Dermis microvascular lymphatic vessel endothelial cell (primary cell): Measurements from ENCODE around the gene E2F4. TPM values are rescaled to one million over a fixed set of nuclear protein-coding genes. Genes with fewer than 3 reads are reported as not detected.

Source experiments
- DNase-seq, 2 donors: peaks; one replicate each; pipeline versions ENCODE4 v3.0.0 to v3.0.0-alpha.2; 2010; ENCODE audit warnings: low read depth in 2 of 2
- total RNA-seq: library from RNA; depleted of rRNA; stranded (reverse); fragments of >200 nt; gene quantifications from 2 replicates; pipeline ENCODE4 v1.2.1, GENCODE V29; 2014

Gene E2F4
- total RNA-seq, 1 donor from 2014 or later: 58.8 TPM

DNA sequence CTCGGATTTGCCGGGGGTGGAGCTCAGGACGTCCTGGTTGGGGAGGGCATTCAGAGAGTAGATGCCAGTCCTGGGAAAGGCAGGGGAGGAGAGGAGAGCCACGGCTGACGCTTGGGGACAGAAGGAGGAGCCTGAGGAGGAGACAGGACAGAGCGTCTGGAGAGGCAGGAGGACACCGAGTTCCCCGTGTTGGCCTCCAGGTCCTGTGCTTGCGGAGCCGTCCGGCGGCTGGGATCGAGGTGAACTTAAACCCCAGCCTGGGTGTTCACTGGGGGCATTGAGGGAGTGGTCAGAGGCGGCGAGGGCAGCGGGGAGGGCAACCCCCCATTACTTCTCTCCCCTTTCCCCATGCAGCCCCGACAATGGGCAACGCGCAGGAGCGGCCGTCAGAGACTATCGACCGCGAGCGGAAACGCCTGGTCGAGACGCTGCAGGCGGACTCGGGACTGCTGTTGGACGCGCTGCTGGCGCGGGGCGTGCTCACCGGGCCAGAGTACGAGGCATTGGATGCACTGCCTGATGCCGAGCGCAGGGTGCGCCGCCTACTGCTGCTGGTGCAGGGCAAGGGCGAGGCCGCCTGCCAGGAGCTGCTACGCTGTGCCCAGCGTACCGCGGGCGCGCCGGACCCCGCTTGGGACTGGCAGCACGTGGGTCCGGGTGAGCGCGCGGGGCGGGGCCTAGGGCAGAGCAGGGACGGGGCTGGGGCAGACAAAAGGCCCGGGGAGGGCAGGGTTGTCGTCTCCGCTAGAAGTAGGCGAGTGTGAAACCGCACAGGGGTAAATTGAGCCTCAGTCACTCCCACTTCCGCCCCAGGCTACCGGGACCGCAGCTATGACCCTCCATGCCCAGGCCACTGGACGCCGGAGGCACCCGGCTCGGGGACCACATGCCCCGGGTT, 17.9 kb upstream of the E2F4 start:
- peak; percentile 70 to 94 for DNase-seq

DNA sequence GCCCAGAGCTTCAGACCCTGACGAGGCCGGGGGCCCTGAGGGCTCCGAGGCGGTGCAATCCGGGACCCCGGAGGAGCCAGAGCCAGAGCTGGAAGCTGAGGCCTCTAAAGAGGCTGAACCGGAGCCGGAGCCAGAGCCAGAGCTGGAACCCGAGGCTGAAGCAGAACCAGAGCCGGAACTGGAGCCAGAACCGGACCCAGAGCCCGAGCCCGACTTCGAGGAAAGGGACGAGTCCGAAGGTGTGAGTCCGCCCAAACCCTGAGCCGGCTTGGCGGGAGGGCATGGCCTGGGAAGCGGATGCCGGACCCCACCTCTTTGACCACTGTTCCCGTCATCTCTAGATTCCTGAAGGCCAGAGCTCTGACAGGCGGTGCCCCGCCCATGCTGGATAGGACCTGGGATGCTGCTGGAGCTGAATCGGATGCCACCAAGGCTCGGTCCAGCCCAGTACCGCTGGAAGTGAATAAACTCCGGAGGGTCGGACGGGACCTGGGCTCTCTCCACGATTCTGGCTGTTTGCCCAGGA, 17.2 kb upstream of the E2F4 start:
- DNase-seq: no peak

DNA sequence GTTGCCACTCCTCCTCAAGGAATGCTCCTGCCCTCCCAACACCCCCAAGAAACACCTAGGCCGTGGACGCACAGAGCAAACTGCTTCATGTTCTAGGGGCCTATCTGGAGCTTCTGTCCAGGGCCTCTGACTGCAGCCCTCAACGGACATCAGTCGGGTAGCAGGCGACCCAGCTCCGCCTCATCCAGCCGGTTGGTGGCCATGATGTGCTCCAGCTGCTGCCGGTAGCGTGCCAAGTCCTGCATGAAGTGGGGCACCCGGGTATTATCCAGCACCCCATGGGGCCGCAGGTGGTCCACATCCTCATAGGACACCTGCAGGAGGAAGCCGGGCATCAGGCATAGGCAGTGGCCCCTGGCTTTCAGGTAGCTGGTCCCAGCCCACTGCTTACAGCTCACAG, 15.3 kb upstream of the E2F4 start:
- DNase-seq: no peak

DNA sequence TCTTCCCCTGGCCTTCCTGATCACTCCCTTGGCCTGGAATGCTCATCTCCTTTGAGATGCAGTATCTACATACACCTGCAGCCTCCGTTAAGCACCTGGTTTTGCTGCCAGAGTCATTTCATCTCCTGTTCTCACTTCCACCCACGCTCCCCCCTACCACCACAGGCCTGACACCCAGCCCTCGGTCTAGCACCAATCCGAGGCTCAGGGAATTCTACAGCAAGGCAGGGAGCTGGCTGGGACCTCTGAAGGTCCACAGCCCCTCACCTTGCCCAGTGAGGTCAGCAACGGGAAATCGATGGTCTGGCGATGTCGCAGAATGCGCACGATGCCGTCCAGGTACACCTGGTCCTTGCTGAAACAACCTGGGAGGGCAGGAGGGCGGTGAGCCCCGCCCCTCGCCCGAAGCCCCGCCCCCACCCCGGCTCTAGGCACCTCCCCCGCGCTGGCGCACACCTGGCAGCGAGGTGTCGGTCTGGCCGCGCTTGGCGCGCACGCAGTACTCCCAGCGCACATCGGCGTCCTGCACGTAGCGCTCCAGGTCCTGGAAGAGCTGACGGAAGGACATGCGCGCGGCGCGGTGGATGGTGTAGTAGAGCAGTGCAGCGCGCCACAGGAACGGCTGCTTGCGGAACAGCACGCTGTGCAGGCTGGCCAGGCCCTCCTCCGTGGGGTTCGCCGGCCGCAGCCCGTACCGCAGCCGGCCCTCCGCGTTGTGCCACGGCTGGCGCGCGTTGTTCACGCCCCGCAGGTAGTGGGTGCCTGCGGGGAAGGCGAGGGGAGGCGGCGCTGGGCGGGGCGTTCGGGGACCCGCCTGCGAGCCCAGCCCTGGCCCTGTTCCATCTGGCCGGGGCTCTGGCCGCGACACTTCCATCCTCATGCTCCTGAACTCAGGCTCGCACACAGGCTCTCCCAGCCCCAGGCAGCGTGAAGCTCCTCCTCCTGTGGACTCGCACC, 13.9 kb upstream of the E2F4 start:
- DNase-seq: peak in 1 of 2 donors; percentile 57

DNA sequence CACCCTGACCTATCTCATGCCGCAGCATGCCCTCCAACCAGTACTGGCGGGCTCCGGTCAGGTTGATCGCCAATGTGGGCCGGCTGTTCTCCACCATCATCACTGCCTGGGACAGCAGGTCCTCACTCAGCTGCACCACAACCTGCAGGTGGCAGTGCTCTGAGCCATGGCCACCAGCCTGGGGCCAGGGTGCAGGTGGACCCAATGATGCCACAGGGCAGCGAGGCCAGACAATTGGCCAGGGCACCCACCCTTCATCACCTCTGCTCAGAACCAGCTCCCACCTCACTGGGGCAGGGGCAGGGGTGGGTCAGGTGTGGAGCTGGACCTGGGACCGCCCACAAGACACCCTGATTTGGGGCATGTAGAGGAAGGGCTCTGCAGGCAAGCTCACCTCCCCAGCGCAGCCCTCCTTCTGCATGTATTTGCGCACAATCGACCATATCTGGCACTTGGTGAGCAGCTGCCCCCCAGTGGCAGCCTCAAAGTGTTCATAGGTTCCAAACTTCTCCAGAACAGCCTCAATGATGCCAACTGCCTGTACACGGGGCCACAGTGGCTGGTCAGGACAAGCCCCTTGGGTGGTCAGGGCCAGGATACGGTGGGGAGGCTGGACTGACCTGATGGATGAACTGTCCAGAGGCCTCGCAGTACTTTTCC, 12.4 kb upstream of the E2F4 start:
- DNase-seq: peak in 1 of 2 donors; percentile 24

DNA sequence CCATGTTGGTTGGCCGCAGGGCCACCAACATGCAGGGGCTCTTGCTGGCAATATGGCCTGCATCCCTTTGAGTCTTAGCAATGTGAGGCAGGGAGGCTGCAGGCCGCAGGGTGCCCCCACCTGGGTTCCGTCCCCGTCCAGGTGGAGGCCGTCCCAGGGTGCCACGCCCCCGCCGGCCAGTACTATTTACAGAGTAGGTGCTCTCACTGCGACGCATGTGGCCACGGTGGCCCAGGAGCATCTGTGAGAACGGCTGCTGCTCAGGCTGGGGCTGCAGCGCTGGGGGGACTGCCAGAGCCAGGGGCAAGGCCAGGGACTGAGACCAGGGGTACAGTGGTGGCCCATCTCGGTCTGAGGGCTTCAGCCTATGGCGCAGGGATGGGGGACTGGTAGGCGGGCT, 11.8 kb upstream of the E2F4 start:
- DNase-seq: no peak

DNA sequence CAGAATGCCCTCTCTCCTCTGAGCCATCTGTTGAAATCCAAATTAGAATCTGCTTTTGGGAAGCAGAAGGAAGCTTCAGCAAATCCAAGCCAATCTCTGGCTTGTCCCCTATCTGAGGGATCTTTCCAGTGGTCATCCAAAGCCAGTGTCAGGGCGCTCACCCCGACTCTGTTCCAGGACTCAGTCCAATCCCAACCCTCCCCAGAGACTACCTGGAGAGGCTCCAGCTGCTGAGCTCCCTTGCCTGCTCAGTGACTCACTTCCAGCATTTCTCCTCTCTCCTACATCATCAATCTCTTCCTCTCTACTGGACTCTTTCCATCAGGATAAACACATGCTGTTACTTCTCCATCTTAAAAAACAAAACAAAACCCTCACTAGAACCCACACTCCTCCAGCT, 10.6 kb upstream of the E2F4 start:
- DNase-seq: peak in 1 of 2 donors; percentile 70

DNA sequence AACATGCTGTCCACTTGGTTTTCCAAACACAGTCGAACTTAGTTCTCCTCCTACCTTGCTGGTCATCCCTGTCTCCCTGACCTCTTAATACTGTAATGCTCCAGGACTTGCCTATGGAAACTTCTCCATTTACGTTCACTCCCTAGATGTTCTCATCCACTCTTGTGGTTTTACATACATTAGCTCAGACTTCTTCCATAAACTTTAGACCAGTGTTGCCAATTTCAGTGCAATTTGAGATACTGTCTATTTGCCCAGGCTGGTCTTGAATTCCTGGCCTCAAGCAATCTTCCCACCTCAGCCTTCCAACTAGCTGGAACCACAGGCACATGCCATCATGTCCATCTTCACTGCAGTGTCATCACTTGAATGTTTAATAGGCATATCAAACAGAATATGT, 9.7 kb upstream of the E2F4 start:
- DNase-seq: no peak

DNA sequence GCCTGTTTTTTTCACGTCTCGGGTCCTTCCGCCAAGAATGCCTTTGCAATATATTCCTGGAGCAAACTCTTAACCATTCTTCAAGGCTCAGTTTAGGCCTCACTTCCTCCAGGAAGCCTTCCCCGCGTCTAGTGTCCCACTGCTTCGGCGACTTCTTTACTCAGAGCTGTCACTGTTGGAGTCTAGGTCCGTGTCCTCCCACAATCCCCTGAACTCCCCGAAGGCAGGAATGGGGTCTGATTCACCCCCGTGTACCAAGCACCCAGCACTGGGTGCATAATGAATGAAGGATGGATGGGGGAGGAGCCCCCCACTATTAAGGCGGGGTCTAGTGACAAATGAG, 8.7 kb upstream of the E2F4 start:
- no peak for DNase-seq

DNA sequence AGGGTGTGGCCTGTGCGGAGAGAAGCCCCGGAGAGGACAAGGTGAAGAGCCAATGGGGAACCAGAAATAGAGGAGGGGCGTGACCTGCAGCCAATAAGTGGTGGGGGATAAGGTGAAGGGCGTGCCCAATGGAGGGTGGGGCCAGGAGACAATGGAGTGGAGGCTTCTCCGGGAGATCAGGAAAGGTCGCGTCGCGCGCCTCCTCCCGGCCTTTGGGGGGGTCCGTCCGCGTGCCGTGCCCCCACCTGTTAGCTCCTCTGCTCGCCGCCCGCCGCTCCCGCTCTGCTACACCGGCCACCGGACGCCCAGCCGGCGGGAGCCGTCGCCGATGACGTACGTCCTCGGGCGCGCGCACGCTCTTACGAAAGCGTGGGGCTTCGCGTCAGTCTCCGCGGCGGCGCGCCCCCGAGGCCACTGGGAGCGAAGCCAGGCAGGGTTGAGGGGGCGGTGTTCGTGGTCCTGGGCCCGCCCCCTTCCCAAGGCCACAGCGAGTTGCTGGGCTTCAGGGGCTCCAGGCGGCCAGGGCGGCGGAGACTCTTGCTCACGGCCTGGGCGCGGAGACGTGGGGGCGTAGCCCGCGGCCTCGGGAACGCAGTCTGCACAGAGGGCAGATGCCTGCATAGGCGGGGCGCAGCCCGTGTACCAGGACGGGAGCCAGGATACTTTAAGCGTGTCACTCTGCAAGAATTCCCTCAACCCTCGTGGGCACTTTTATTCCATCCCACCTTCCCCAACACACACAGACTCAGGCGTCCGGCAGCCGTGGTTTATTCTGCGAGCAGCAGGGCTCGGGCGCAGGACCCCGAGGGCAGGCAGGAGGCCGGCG, 8.1 kb upstream of the E2F4 start, which contains the start of gene MATCAP1:
MATCAP1 (minus strand) TSS at position 337 of the 826 bp plus-strand sequence. CDS start 3,353 bp downstream, outside the sequence.
- DNase-seq: peak; percentile 96 to 99

DNA sequence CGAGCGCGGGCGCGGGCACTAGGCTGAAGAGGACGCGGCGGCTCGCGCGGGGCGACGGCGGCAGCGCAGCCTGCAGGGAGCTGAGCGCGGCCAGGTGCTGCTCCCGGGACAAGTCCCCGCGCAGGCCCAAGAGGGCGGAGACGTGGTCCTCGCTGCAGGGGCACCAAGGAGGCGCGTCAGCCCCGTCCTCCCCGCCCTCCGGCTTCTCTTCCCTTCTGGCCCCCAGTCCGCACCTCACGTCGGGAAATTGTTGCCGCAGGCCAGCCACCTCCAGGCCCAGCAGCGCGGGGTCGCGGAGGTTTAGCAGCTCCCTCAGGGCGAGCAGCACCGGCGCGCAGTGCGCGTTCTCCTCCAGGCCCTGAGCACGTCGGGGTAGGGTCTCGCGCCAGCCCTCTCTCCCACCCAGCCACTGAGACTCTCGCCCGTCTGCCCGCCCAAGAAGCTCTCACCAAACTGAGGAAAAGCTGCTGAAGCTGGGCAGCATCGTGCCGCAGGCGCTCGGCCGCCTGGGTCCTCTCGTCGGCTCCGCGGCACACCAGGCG, 7.4 kb upstream of the E2F4 start:
- no peak for DNase-seq

DNA sequence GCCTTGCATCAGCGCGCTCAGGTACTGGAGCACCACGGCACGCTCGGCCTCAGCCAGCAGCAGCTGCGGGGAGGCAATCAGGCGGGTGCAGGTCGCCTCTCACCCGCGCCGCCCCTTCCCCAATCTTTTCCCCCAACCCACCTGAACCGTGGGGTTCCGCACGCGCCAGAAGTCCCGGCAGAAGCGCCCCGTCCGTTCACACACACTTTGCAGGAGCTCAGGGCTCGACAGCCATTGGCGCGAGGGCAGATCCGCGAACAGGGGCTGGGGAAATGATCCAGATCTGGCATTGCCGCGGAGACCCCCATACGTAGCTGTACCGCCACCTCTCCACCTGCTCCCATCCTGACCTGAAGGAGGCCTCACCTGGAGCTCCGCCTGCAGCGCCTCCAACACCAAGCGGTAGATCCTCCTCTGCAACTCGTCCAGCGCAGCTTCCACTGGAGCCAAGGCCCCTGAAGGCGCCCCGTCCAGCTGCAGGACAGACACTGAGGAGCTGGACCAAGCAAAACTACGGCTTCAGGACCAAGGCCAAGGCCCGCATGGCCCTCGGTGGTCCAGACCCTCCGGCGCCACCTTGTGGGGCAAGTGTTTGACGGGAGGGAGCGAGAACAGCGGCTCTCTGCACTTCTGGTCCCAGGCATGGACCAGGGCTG, 6.8 kb upstream of the E2F4 start:
- peak; percentile 60 to 88 for DNase-seq

DNA sequence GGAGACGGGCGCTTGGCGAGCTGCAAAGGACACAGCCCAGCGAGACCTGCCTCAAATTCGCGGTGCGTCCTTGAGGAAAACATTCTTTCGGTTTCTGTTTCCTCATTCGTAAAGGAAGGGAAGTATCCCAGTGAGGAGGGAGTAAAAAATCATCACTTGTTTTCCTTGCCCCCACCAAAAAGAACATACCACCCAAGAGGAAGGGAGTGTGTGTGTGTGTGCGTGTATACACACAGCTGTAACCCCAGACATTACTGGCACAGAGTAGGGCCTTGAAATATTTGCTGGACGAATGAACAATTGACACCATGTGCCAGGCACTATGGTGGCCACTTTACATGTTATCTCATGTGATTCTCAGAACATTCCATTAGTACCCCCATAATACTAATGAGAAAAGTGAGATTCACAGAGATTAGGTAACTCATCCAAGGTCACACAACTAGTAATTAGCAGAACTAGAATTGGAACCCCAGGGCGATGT, 6.3 kb upstream of the E2F4 start:
- no peak for DNase-seq

DNA sequence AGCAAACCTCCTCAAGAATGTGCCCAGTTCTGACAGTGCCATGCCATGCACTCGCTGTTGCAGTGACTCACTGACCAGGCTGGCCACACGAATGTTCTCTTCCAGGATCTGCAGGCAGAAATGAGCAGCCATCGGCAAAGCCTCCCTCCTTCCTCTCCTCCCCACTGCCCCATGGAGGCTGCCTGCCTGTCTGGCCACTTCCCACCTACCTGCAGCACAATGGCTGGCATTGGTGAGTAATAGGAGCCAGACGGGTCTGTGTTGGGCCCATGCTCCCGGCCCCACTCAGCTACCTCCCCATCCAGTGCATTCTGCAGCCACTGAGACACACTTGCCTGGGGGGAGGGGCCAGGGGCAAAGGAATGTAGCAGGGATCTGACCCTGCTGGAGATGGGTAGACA, 5.4 kb upstream of the E2F4 start:
- DNase-seq: no peak

DNA sequence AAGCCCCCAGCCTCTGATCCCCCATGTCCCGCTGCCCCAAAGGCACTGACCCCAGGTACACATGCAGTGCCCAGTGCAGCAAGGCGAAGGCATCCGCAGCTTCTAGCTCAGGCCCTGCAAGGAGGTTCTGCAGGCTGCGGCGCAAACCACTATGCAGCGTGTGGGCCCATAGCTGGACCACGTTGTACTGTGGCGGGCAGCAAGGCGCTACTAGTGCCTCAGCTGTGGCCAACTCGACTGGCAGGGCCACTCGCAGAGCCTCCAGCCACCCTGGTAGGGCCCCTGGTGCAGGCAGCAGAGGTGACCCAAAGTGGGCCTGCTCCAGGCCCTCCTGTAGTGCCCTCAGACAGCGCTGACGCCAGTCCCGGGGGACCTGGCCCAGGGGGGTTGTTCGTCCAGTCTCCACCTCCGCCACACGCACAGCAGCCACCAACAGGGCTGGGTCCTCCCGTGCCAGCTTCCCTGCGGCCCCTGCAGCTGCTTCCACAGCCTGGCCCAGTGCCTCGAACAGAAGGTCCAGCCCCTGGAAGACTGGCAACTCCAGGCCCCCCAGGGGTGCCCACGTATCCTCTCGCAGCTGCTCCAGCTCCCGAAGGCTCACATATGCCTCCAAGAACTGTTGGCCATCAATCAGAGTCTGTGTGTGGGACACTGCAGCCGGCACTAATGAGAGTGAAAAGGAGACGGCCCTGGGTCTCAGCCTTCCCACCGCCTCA, 4.6 kb upstream of the E2F4 start:
- no peak for DNase-seq

DNA sequence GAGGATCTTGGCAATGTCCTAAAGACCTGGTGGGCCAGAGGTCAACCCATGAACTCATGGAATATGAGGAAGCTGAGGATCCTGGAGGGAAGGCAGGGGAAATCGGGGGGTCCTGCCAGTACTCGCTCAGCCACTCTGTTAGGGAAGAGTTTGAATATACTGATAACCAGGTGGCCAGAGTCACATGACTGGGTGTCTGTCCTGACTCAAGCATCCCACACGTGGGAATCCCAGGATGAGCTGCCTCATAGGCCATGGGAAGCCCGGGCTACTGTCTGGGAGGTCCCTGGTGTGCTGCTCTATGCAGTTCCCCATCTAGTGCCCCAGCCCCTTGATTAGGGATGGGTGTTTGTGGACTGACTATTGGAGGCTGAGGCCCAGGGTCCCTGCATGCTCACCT, 3.6 kb upstream of the E2F4 start:
- DNase-seq: no peak

DNA sequence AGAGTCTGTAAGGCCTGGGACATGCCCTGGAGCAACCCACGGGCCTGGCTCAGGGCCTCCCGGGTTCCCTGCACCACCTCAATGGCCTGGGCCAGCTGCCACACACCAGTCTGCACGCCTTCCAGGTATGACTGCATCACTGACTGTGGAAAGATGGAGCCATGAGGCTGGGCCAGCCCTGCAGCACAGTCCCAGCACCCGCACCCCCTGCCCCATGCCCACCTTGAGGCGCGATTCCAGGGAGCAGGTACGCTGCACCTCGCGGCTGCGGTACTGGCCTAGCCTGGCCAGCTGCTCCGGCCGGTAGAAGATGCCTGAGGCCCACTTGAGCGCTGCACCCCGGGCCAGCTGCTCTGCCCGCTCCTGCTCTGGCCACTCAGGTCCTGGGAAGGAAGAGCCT, 3.2 kb upstream of the E2F4 start:
- no peak for DNase-seq

DNA sequence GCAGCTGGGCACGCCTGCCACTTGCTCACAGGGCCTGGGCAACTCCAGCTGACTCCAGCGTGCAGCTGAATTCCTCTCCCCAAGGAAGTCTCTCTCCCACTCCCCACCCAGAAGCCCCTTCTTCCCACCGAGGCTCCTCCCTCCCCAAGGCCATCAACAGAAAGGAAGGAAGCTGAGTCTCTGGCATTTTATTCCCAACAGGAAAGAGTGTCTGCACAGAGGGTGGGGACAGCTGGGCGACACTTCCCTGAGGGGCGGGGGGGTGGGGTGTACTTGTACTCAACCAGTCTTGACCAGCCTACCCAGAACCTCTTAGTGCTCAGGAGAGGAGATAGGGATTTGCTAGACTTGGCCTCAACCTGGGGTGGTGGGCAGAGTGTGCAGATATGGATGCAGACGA, 1.9 kb upstream of the E2F4 start, which contains the start of gene EXOC3L1:
EXOC3L1 (minus strand) TSS at position 96 of the 400 bp plus-strand sequence. CDS start 460 bp downstream, outside the sequence.
- no peak for DNase-seq
